Amygdala (tissue), 56 donors: ENCODE results near the gene DNM1L.

Experiments used
- DNase-seq, 56 donors: peaks; one replicate each; lab custom pipeline; 2025; lab: John Stamatoyannopoulos, UW

The DNM1L gene

GRCh38 chr12:32755654-32756475 lies 76.8 kb downstream of the DNM1L start, which contains the start of gene YARS2:
Gene YARS2, minus strand, starts transcription at chr12:32755897. Its CDS starts 23 bp downstream, at chr12:32755874.
- DNase-seq: peak; percentile 25 to 96 (median 87)

DNA sequence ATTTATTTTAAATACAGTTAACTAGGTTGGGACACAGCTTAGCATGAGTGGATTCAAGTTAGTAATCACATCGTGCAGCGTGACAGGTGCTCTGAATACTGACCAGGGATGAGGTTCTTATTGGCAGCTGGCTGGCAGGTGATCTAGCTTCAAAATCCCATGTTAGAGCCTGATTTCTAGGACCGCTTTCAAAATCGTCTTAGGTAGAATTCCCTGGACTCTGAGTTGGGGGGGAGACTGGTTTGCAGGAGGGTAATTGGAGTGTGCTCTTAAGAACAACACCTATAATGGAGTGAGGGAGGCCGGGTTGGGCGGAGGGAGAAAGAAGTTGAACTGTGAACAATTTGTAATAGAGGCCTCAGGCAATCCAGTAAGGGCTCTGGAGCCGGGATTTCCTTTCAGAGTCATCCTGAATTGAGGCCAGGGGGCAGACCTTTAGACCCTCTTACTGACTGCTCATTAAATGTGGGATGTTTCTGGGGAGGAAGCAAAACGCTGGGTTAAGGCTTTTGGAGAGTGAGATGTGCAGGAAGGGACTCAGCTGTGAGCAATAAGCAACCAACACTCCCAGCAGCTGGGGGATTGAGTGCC lies 77.5 kb downstream of the DNM1L start:
- DNase-seq: peak in 2 of 56 donors; percentile 3 to 37

DNA sequence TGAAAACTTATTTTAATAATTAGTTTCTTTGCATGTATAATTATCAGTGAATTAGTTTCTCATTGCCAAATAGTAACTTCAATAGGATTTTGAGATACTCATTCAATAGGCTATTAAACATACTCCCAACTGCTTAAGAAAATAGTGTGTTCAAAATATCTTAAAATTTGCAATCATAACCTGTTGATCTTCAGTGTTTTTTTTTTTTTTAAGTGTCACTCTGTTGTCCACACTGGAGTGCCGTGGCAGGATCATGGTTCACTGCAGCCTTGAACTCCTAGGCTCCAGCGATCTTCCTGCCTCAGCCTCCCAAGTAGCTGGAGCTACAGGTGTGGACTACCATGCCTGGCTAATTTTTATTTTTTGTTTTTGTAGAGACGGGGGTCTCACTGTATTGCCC lies 78.1 kb downstream of the DNM1L start:
- DNase-seq: no peak

GRCh38 chr12:32761716-32762115 lies 82.6 kb downstream of the DNM1L start:
- DNase-seq: no peak

- no peak for DNase-seq
Measured at GRCh38 chr12:32765906-32766305, 86.8 kb downstream of the DNM1L start.

DNA sequence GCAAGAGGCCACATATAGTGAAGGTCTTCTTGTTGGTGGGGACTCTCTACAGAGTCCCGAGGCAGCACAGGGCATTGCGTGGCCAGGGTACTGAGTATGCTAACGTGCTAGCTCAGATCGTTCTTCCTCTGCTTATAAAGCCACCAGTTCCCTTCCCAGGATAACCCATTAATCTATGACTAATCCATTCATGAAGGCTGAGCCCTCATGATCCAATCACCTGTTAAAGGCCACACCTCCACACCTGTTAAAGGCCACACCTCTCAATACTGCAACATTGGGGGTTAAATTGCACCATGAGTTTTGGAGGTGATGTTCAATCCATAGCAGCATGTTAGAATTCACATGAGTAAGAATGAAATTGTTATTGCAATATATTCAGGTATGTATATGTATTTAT lies 89.4 kb downstream of the DNM1L start:
- no peak for DNase-seq

- DNase-seq: no peak
Measured at GRCh38 chr12:32770141-32770540, 91.0 kb downstream of the DNM1L start.

DNA sequence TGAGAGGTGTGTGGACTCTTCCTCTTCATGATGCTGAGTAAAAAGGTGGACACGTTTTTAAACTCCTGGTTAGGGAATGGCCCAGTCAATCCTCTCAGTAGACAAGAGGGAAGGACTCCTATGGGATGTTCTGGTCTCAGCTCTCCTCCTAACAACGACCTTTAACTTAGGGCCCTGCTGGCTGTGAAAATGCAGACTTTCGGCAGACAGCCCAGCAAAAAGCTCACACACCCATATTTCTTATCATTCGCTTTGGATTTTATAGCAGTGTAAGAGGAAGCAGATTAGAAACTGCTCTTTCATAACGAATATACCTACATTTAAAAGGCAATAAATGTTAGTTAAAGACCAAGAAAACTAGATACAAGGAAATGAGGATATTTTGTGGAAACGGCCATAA lies 94.6 kb downstream of the DNM1L start:
- no peak for DNase-seq

DNA sequence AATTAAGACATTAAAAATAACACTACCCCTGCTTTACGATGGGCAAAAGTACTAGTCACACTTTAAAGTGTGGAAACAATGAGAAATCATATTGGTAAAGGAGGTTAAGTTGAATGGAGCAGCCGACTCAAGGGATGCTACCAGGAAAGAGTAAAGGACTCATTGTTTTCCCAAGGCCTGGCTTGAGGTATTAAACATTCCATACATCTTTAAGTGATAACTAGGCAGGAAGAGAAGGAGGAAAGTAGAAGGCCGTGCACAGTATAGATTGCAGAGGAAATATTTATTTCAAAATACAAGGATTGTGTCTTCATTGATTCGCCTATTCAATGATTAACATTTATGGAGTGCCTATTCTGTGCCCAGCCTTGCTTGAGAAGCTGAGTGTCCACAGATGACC lies 97.2 kb downstream of the DNM1L start:
- DNase-seq: no peak

DNA sequence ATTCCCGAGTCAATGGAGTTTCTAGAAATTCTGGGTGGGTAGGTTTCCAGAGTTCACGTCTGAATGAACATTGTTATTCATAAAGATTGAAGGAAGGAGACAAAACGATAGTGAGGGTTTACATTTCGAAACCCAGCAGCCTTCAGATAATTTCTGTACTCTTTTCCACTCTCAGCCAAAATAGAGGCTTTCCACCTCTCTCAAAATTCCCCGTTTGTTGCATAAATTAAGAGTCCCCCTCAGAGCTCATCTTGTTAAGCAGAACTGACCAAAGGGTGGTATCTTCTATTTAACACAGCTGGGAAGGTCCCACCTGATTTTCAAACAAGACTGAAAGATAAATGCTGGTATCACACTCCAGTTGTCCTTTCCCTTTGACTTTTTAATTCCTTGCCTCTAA lies 98.1 kb downstream of the DNM1L start:
- no peak for DNase-seq

DNA sequence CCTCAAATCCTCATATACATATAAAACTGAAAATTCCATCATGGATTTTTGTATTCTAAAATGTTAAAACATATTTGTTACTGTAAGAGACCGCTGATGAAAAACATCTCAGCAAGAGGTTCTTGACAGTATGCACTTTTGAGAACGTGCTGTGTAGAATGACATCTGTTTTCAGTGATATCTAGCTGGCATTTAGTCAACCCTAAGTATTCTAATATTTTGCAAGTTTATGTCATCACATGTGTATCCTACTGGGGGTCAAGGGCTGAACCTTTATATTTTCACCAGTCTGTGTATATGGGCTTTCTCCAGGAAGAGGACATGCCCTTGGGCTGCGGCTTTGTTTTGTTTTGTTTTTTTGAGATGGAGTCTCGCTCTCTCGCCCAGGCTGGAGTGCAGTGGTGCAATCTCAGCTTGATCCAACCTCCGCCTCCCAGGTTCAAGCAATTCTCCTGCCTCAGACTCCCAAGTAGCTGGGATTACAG lies 98.6 kb downstream of the DNM1L start:
- DNase-seq: no peak

DNA sequence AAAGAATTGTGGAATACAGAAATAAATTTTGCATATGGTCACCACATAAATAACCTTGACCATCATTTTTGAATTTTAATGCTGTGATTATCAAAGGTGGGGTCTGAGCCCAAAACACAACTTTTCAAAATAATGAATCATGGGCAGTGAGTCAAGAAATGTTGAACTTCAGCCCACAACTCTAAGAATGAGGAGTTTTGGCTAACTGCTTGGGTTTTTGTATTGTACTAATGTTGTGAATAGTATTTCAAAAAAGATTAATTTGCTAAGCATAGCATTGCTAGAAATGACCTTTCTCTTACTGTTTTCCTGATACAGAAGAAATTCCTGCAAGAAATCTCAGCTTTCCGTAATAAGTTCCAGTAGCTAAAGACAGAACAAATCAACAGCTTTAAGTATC lies 101.0 kb downstream of the DNM1L start:
- no peak for DNase-seq

- DNase-seq: no peak
Measured at GRCh38 chr12:32783029-32783428, 103.9 kb downstream of the DNM1L start.

- DNase-seq: no peak
Measured at GRCh38 chr12:32785557-32785956, 106.5 kb downstream of the DNM1L start.

DNA sequence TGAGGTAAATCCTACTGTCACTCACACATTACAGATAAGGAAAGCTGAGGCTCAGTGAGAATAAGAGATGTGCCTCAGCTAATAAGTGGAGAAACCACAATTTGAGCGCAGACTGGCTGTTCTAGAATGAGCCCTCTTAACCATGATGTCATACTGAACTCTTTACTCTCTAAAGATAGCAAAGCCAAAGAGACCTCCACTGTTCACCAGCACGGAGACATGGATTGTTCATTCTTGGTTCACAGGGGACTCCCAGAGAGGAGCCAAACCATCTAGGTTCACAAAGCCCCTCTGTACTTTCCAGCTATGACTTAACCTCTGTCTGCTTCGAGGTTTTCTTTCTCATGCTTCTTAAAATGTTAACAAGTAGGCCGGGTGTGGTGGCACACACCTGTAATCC lies 109.3 kb downstream of the DNM1L start:
- no peak for DNase-seq

DNA sequence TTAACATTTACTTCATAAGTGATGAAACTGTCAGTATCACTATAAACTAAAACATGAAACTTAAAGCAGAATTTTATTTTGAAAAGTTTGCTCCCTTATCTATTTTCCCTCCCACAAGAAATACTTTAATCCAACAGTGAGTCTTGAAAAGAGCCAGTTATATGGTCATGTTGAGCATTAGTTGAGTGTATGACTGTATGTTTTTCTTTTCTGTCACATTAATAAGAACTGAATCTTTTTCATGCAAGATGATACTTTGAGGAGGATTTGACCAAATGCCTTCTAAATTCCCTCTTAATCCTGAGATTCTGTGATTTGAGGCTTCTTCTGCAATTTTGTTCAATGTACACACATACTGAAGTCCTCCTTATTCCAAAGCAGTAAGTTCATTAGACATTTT lies 110.3 kb downstream of the DNM1L start:
- no peak for DNase-seq

GRCh38 chr12:32789916-32790315 lies 110.8 kb downstream of the DNM1L start:
- no peak for DNase-seq

GRCh38 chr12:32794281-32794680 lies 115.2 kb downstream of the DNM1L start:
- no peak for DNase-seq
